GM23248 (cell line): ENCODE results near the gene ARHGAP10. TPM values are rescaled to one million over a fixed set of nuclear protein-coding genes. Genes with fewer than 3 reads are reported as not detected.

Experiments used
- DNase-seq: peaks from one replicate; pipeline ENCODE4 v3.0.0-alpha.2; 2015
- H2AFZ ChIP-seq: fragments of 200-600 bp; sonication (generic); 2 replicates; pipeline ENCODE4 v1.6.1; 2016; ENCODE audit warnings: antibody characterized with exemption
- H3F3A ChIP-seq: fragments of 200-600 bp; sonication (generic); 2 replicates; pipeline ENCODE4 v1.6.1; 2016; ENCODE audit warnings: mild to moderate bottlenecking, antibody characterized with exemption, mixed run types; ENCODE audit not compliant: insufficient read depth
- H3K27ac ChIP-seq: fragments of 200-600 bp; sonication (generic); 2 replicates; pipeline ENCODE4 v1.5.1; 2016; ENCODE audit warnings: mild to moderate bottlenecking
- H3K27me3 ChIP-seq: fragments of 200-600 bp; sonication (generic); replicated peaks from 2 replicates; pipeline ENCODE4 v1.6.1; 2016; ENCODE audit warnings: mild to moderate bottlenecking; ENCODE audit not compliant: insufficient read depth
- H3K36me3 ChIP-seq: fragments of 200-600 bp; sonication (generic); 2 replicates; pipeline ENCODE4 v1.6.1; 2016; ENCODE audit warnings: low read depth, mild to moderate bottlenecking
- H3K4me1 ChIP-seq: fragments of 200-600 bp; sonication (generic); 2 replicates; pipeline ENCODE4 v1.6.1; 2016; ENCODE audit warnings: mild to moderate bottlenecking; ENCODE audit not compliant: insufficient read depth
- H3K4me2 ChIP-seq: fragments of 200-600 bp; sonication (generic); one replicate; pipeline ENCODE4 v1.6.1; 2016; ENCODE audit warnings: mild to moderate bottlenecking; ENCODE audit not compliant: unreplicated experiment
- H3K4me3 ChIP-seq: fragments of 200-600 bp; sonication (generic); 2 replicates; pipeline ENCODE4 v1.5.1; 2016; ENCODE audit warnings: mild to moderate bottlenecking
- H3K79me2 ChIP-seq: fragments of 200-600 bp; sonication (generic); 2 replicates; pipeline ENCODE4 v1.6.1; 2016; ENCODE audit warnings: mild to moderate bottlenecking; ENCODE audit not compliant: insufficient read depth
- H3K9ac ChIP-seq: fragments of 200-600 bp; sonication (generic); 2 replicates; pipeline ENCODE4 v1.6.1; 2016; ENCODE audit warnings: mild to moderate bottlenecking
- H3K9me2 ChIP-seq: fragments of 200-600 bp; sonication (generic); 2 replicates; pipeline ENCODE4 v1.6.1; 2016; ENCODE audit warnings: mixed run types, mild to moderate bottlenecking, moderate library complexity; ENCODE audit not compliant: insufficient read depth
- H3K9me3 ChIP-seq: fragments of 200-600 bp; sonication (generic); one replicate; pipeline ENCODE4 v1.6.1; 2017; ENCODE audit warnings: low read depth
- H4K20me1 ChIP-seq: fragments of 200-600 bp; sonication (generic); 2 replicates; pipeline ENCODE4 v1.6.0; 2016; ENCODE audit not compliant: insufficient read depth
- EZH2 ChIP-seq: fragments of 200-600 bp; sonication (generic); IDR thresholded peaks from 2 replicates; pipeline ENCODE4 v1.6.1; 2018; ENCODE audit warnings: antibody characterized with exemption, mild to moderate bottlenecking; ENCODE audit not compliant: insufficient read depth, poor library complexity, severe bottlenecking
- EZH2phosphoT487 ChIP-seq: fragments of 200-600 bp; sonication (generic); IDR thresholded peaks from 2 replicates; pipeline ENCODE4 v1.6.1; 2018; ENCODE audit warnings: antibody characterized with exemption, moderate library complexity, mild to moderate bottlenecking, low read depth; ENCODE audit not compliant: insufficient read depth
- WGBS, 2 experiments: methylation state at CpG; one replicate each; pipeline ENCODE4 v1.1.6; 2015 to 2017; ENCODE audit warnings: low lambda C conversion rate in 2 of 2, low coverage in 1 of 2; ENCODE audit errors: missing lambda C conversion rate in 2 of 2; 5-methylcytosine and 5-hydroxymethylcytosine counted together
- in situ Hi-C: fragments of 300-500 bp; cut with MboI; formaldehyde crosslinking; loops from 2 replicates; pipeline ENCODE4 v1.15.0; 2020
- polyA plus RNA-seq: library from polyadenylated mRNA; unstranded; fragments of >200 nt; fragmentation: Nextera tagmentation; extraction: Ambion mirVana; gene quantifications from 2 replicates; pipeline ENCODE4 v1.2.1, GENCODE V29; 2016
- total RNA-seq: library from RNA; depleted of rRNA; stranded (reverse); fragments of >200 nt; shearing (Covaris generic); gene quantifications from 2 replicates; pipeline ENCODE4 v1.2.3, GENCODE V29; 2014

The ARHGAP10 gene
- total and polyA plus RNA-seq, 2 experiments from 2014 or later = 19.5 to 24.8 TPM

DNA sequence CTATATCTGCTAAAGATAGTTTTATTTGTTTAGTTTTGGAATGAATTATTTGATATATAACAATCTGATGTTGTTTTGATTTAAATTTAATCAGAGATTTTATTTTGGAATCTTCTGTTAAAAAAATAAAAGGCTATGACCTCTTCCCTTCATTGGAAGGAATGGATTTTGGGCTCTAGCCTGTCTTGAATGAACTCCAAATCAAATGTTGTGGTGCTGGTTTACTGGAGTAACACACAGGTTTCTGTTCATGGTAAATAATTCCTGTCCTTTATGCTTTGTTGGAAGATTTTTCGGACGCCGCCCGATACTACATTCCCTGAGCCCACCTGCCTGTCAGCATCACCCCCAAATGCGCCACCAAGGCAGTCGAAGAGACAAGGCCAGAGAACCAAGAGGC is 291.1 kb downstream of the ARHGAP10 start:
- peaks cover 42% of the 10 kb centered on the region for H3F3A ChIP-seq
- H3K9me3 ChIP-seq = no peaks in the 10 kb centered on the region
- DNase-seq = peak; percentile 21
- peak overlapping the region; percentile 79 for H3K9ac ChIP-seq
- H3K27me3 ChIP-seq = no peaks in the 10 kb centered on the region
- peak overlapping the region; percentile 69 for H3K4me2 ChIP-seq
- peak overlapping the region; percentile 55 for H3K4me3 ChIP-seq
- no peaks in the 10 kb centered on the region for H3K36me3 ChIP-seq
- TF ChIP-seq EZH2phosphoT487 (no peak), EZH2 (no peak)
- 87% methylated on average over 6 of the region's 6 CpGs for WGBS, 2 experiments
- H3K4me1 ChIP-seq = peaks cover 22% of the 10 kb centered on the region
- peaks cover 73% of the 10 kb centered on the region for H3K79me2 ChIP-seq
- in situ Hi-C loops = no loop called here
- H3K9me2 ChIP-seq = no peaks in the 10 kb centered on the region
- no peaks in the 10 kb centered on the region for H4K20me1 ChIP-seq
- peak overlapping the region; percentile 55; the same call in 1 of the 2 replicates for H3K27ac ChIP-seq
- peak overlapping the region; percentile 50 for H2AFZ ChIP-seq

- DNase-seq = peak; percentile 61
- no peaks in the 10 kb centered on the region for H3K27me3 ChIP-seq
- peak overlapping the region; percentile 69 for H3K4me2 ChIP-seq
- no peaks in the 10 kb centered on the region for H3K9me3 ChIP-seq
- peaks cover 22% of the 10 kb centered on the region for H3K4me1 ChIP-seq
- peaks cover 73% of the 10 kb centered on the region for H3K79me2 ChIP-seq
- WGBS, 2 experiments = 40 to 46% methylated on average over 9 of the region's 9 CpGs
- H4K20me1 ChIP-seq = no peaks in the 10 kb centered on the region
- peaks cover 42% of the 10 kb centered on the region for H3F3A ChIP-seq
- H2AFZ ChIP-seq = peak overlapping the region; percentile 50
- in situ Hi-C loops = no loop called here
- H3K27ac ChIP-seq = peak overlapping the region; percentile 55
- no peaks in the 10 kb centered on the region for H3K9me2 ChIP-seq
- no peaks in the 10 kb centered on the region for H3K36me3 ChIP-seq
- H3K9ac ChIP-seq = peak overlapping the region; percentile 79
- no peak for TF ChIP-seq EZH2
- H3K4me3 ChIP-seq = peak overlapping the region; percentile 55
These were observed 291.8 kb downstream of the ARHGAP10 start for GRCh38 chr4:148023512-148024181.

- Histone ChIP-seq H3F3A (peaks cover 43% of the 10 kb centered on the region), H3K36me3 (no peaks in the 10 kb centered on the region), H3K9ac (peak overlapping the region; percentile 67), H3K27ac (peak overlapping the region; percentile 84), H3K4me1 (peaks cover 35% of the 10 kb centered on the region), H2AFZ (peak overlapping the region; percentile 32), H3K9me3 (no peaks in the 10 kb centered on the region), H3K4me3 (peak overlapping the region; percentile 60), H3K27me3 (no peaks in the 10 kb centered on the region), H3K9me2 (no peaks in the 10 kb centered on the region), H3K79me2 (peaks cover 74% of the 10 kb centered on the region), H4K20me1 (no peaks in the 10 kb centered on the region), H3K4me2 (peak overlapping the region; percentile 79)
- in situ Hi-C loops = no loop called here
- no peak for TF ChIP-seq EZH2phosphoT487
- TF ChIP-seq EZH2 = no peak
- DNase-seq = peak; percentile 95
- 0 to 1% methylated on average over 4 of the region's 4 CpGs for WGBS, 2 experiments
These were observed 294.1 kb downstream of the ARHGAP10 start for GRCh38 chr4:148025981-148026380.

DNA sequence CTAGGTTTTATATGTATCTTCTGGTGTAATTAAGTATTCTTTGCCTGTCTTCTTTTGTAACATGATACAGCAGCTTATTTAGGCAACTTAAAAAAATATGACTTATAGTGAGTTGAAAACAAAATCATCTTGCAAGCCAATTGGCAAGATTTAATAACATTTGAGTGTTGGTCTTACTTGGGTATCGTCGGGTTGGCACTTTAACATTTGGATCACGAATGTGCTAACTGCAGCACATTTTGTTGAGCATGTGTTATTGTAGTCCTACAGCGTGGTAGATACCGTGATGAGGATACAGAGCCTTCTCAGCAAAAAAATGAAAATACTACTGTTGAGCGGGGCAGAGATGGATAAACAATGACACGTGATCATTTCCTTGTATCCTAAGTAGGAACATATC is 295.3 kb downstream of the ARHGAP10 start:
- Histone ChIP-seq H3K9me3 (no peaks in the 10 kb centered on the region), H3K27ac (peak overlapping the region; percentile 84), H2AFZ (no peak overlapping the region; the same call in 1 of the 2 replicates), H3K9me2 (no peaks in the 10 kb centered on the region), H4K20me1 (no peaks in the 10 kb centered on the region), H3K4me2 (peak overlapping the region; percentile 79), H3F3A (peaks cover 43% of the 10 kb centered on the region), H3K4me3 (no peak overlapping the region), H3K36me3 (no peaks in the 10 kb centered on the region), H3K27me3 (no peaks in the 10 kb centered on the region), H3K79me2 (peaks cover 69% of the 10 kb centered on the region), H3K9ac (peak overlapping the region; percentile 67; the same call in 1 of the 2 replicates), H3K4me1 (peaks cover 39% of the 10 kb centered on the region)
- 56% methylated on average over 7 of the region's 7 CpGs for WGBS, 2 experiments
- in situ Hi-C loops = no loop called here
- TF ChIP-seq EZH2 (no peak), EZH2phosphoT487 (no peak)
- DNase-seq = no peak
